PC-9 (cell line): Measurements from ENCODE around the gene ARL11. TPM values are rescaled to one million over a fixed set of nuclear protein-coding genes. Genes with fewer than 3 reads are reported as not detected.
A peak's percentile ranks its signal among the peaks of the same experiment; 100 is the strongest.

Source experiments
- BruUV-seq: library from RNA; stranded (reverse); fragments of 400-500 nt; replicated peaks from 2 replicates; lab custom pipeline; 2021; lab: Mats Ljungman, UMichigan
- CTCF ChIA-PET: fragments of 300-600 bp; sonication (Branson Sonifier 250); formaldehyde crosslinking; loops from one replicate; lab custom pipeline; 2022; ENCODE audit warnings: antibody characterized with exemption; lab: Charles Lee
- POLR2A ChIA-PET: fragments of 300-600 bp; sonication (Branson Sonifier 250); formaldehyde crosslinking; loops from one replicate; lab custom pipeline; 2022; ENCODE audit warnings: antibody characterized with exemption; ENCODE audit not compliant: unreplicated experiment; lab: Charles Lee
- DNase-seq, 2 experiments: peaks; one replicate each; pipeline versions ENCODE4 v3.0.0 to v3.0.0-alpha.2; 2015 to 2022; ENCODE audit warnings: mixed read lengths in 1 of 2
- H2AFZ ChIP-seq: fragments of 200-600 bp; sonication (generic); 2 replicates; pipeline ENCODE4 v1.8.1; 2017; ENCODE audit warnings: antibody characterized with exemption
- H3F3A ChIP-seq: fragments of 200-600 bp; sonication (generic); 2 replicates; pipeline ENCODE4 v1.8.1; 2017; ENCODE audit warnings: antibody characterized with exemption, mild to moderate bottlenecking, low read depth; ENCODE audit not compliant: insufficient read depth
- H3K27ac ChIP-seq: fragments of 200-600 bp; sonication (generic); 2 replicates; pipeline ENCODE4 v1.6.1; 2016; ENCODE audit warnings: mixed run types
- H3K27me3 ChIP-seq: fragments of 200-600 bp; sonication (generic); 2 replicates; pipeline ENCODE4 v1.6.1; 2016; ENCODE audit warnings: low read depth, mixed run types; ENCODE audit not compliant: insufficient read depth
- H3K36me3 ChIP-seq: fragments of 200-600 bp; sonication (generic); 2 replicates; pipeline ENCODE4 v1.6.1; 2016; ENCODE audit warnings: low read depth, mixed run types
- H3K4me1 ChIP-seq: fragments of 200-600 bp; sonication (generic); replicated peaks from 2 replicates; pipeline ENCODE4 v1.6.1; 2016; ENCODE audit warnings: mixed run types; ENCODE audit not compliant: insufficient read depth
- H3K4me2 ChIP-seq: fragments of 200-600 bp; sonication (generic); 2 replicates; pipeline ENCODE4 v1.6.1; 2017; ENCODE audit warnings: mixed run types
- H3K4me3 ChIP-seq: fragments of 200-600 bp; sonication (generic); 2 replicates; pipeline ENCODE4 v1.6.1; 2016; ENCODE audit warnings: mixed run types
- H3K79me2 ChIP-seq: fragments of 200-600 bp; sonication (generic); 2 replicates; pipeline ENCODE4 v1.6.1; 2017; ENCODE audit warnings: low read depth, mixed run types
- H3K9me2 ChIP-seq: fragments of 200-600 bp; sonication (generic); 2 replicates; pipeline ENCODE4 v1.8.1; 2017; ENCODE audit warnings: mild to moderate bottlenecking; ENCODE audit not compliant: insufficient read depth
- H3K9me3 ChIP-seq: fragments of 200-600 bp; sonication (generic); 2 replicates; pipeline ENCODE4 v1.8.1; 2016; ENCODE audit warnings: low read depth; ENCODE audit not compliant: insufficient read depth
- H4K20me1 ChIP-seq: fragments of 200-600 bp; sonication (generic); 2 replicates; pipeline ENCODE4 v1.8.1; 2017; ENCODE audit not compliant: insufficient read depth
- EZH2 ChIP-seq: fragments of 200-600 bp; sonication (generic); IDR thresholded peaks from 2 replicates; pipeline ENCODE4 v1.8.0; 2017; ENCODE audit warnings: antibody characterized with exemption, low read depth
- intact Hi-C: fragments of 100-400 bp; cut with micrococcal nuclease; formaldehyde crosslinking; loops from one replicate; pipeline ENCODE4 v1.10.0; 2022; ENCODE audit not compliant: unreplicated experiment
- total RNA-seq: library from RNA; stranded (reverse); gene quantifications from 2 replicates; pipeline ENCODE4 v1.2.3, GENCODE V29; 2021
- TF ChIP-seq, protein P1 (sequence below): fragments of 200-600 bp; sonication (generic); conservative IDR thresholded peaks from 2 replicates; pipeline ENCODE4 v1.6.1; 2017; ENCODE audit warnings: mixed run types, antibody characterized with exemption, mild to moderate bottlenecking, moderate library complexity

The ARL11 gene
- total RNA-seq, 1 experiment from 2014 or later: 3.7 TPM

DNA sequence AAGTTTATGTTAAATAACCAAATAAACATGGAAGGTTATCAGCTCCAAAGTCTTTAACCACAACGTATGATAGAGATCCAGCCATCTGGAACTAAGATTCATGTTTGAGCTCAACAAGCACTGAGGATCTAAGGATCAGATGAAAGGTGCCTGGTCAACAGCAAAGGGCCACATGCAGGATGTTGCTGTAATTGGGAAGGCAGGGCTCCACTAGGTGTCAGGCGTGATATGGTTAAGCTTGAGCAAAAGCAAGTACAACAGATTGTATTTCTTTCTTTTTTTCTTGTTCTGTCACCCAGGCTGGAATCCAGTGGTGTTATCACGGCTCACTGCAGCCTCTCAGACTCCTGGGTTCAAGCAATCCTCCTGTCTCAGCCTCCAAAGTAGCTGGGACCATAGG is 50.9 kb downstream of the ARL11 start:
- DNase-seq: no peak
- no peak for TF ChIP-seq EZH2
- TF ChIP-seq, protein P1, sequence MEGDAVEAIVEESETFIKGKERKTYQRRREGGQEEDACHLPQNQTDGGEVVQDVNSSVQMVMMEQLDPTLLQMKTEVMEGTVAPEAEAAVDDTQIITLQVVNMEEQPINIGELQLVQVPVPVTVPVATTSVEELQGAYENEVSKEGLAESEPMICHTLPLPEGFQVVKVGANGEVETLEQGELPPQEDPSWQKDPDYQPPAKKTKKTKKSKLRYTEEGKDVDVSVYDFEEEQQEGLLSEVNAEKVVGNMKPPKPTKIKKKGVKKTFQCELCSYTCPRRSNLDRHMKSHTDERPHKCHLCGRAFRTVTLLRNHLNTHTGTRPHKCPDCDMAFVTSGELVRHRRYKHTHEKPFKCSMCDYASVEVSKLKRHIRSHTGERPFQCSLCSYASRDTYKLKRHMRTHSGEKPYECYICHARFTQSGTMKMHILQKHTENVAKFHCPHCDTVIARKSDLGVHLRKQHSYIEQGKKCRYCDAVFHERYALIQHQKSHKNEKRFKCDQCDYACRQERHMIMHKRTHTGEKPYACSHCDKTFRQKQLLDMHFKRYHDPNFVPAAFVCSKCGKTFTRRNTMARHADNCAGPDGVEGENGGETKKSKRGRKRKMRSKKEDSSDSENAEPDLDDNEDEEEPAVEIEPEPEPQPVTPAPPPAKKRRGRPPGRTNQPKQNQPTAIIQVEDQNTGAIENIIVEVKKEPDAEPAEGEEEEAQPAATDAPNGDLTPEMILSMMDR: no peak
- no peak overlapping the region for H3K27ac ChIP-seq
- no peak overlapping the region for H3K4me2 ChIP-seq
- peaks cover 84% of the 10 kb centered on the region for H3K79me2 ChIP-seq
- no peaks in the 10 kb centered on the region for H3K27me3 ChIP-seq
- BruUV-seq: no TSS peak
- no peaks in the 10 kb centered on the region for H3K9me2 ChIP-seq
- no peak overlapping the region for H3K4me3 ChIP-seq
- POLR2A ChIA-PET: interaction anchor here (0.6 kb wide), 1 partner anchor 37 kb away, joined by 4 read pairs; no protein-coding TSS in a partner anchor
- H3K9me3 ChIP-seq: no peaks in the 10 kb centered on the region
- 0 out of 2 replicates have a peak, but pooled peaks cover 3% of the 10 kb centered on the region for H3F3A ChIP-seq
- CTCF ChIA-PET: no interaction called here
- peaks cover 15% of the 10 kb centered on the region; the same call in 1 of the 2 replicates for H3K36me3 ChIP-seq
- intact Hi-C loops: no loop called here
- H4K20me1 ChIP-seq: peaks cover 25% of the 10 kb centered on the region
- no peak overlapping the region for H2AFZ ChIP-seq
- no peaks in the 10 kb centered on the region for H3K4me1 ChIP-seq

DNA sequence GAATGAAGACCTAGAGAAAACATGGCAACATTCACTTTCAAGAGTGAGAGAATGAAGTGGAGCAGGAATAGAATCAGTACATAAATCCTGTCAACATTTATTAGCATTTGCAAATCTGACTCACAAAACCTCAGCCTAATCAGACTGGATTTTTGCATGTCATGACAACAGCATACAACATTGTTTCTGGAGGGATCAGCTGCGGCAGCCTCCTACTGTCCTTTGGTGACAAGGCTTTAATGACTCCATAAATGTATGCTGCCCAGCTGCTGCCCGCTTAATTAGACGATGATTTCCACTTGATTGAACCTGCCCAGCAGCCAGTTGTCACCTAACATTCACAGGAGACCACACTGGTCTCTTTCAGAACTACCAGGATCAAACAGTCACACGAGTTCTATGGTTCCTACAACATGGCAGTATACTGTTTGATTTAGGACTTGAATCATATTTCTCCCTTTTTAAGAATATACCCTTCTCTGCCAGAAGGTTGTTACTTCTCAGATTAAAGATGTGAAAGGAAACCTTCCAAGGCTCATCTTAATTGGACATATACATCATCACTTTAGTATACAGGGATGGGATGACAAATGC is 53.6 kb downstream of the ARL11 start:
- no peak for DNase-seq
- no peak overlapping the region for H2AFZ ChIP-seq
- H3K36me3 ChIP-seq: peaks cover 18% of the 10 kb centered on the region; the same call in 1 of the 2 replicates
- peaks cover 89% of the 10 kb centered on the region for H3K79me2 ChIP-seq
- H3K4me1 ChIP-seq: no peaks in the 10 kb centered on the region
- ChIA-PET CTCF (no interaction called here), POLR2A (interaction anchor here (0.6 to 0.8 kb wide), 2 partner anchors 21 to 222 kb away, joined by 3 to 4 read pairs; no protein-coding TSS in a partner anchor)
- TF ChIP-seq, protein P1: no peak
- no peak for TF ChIP-seq EZH2
- peaks cover 27% of the 10 kb centered on the region for H4K20me1 ChIP-seq
- no peak overlapping the region for H3K4me3 ChIP-seq
- no peaks in the 10 kb centered on the region for H3K9me2 ChIP-seq
- H3K4me2 ChIP-seq: no peak overlapping the region
- 0 out of 2 replicates have a peak overlapping the region, but pooled peaks have one; percentile 16 for H3K27ac ChIP-seq
- BruUV-seq: no TSS peak
- 0 out of 2 replicates have a peak, but pooled peaks cover 4% of the 10 kb centered on the region for H3F3A ChIP-seq
- intact Hi-C loops: no loop called here
- H3K27me3 ChIP-seq: no peaks in the 10 kb centered on the region
- no peaks in the 10 kb centered on the region for H3K9me3 ChIP-seq

Other genes with a start within 250 kb of the ARL11 start
- gene CAB39L, start 184.4 kb upstream of the ARL11 start, total RNA-seq: 10.2 and 10.7 TPM in 2 replicates
- gene SETDB2, start 184.2 kb upstream of the ARL11 start, total RNA-seq: 5.2 and 6.9 TPM in 2 replicates
- gene PHF11, start 132.6 kb upstream of the ARL11 start, total RNA-seq: 15.2 and 25.2 TPM in 2 replicates
- gene RCBTB1, start 42.9 kb upstream of the ARL11 start, total RNA-seq: 14.6 and 16.1 TPM in 2 replicates
- gene EBPL, start 63.0 kb downstream of the ARL11 start, total RNA-seq: 77.0 and 100 TPM in 2 replicates
- gene KPNA3, start 164.2 kb downstream of the ARL11 start, total RNA-seq: 21.2 and 35.0 TPM in 2 replicates